GM23338 (cell line): ENCODE results near the gene REM2. TPM values are rescaled to one million over a fixed set of nuclear protein-coding genes. Genes with fewer than 3 reads are reported as not detected.

Source experiments
- ATAC-seq: fragments of 200-7000 bp; cut with Tn5 transposase; 3 replicates; pipeline ENCODE4 v1.9.1; 2020
- DNase-seq: peaks from one replicate; pipeline ENCODE4 v3.0.0-alpha.2; 2015; ENCODE audit warnings: low spot score
- H2AFZ ChIP-seq: fragments of 200-600 bp; sonication (generic); 2 replicates; pipeline ENCODE4 v1.8.0; 2016; ENCODE audit warnings: antibody characterized with exemption, mild to moderate bottlenecking, moderate library complexity
- H3F3A ChIP-seq: fragments of 200-600 bp; sonication (generic); replicated peaks from 2 replicates; pipeline ENCODE4 v1.8.0; 2017; ENCODE audit warnings: antibody characterized with exemption, mixed run types, low read depth
- H3K27ac ChIP-seq: fragments of 200-600 bp; sonication (generic); 2 replicates; pipeline ENCODE4 v1.6.1; 2016; ENCODE audit warnings: low read depth
- H3K27me3 ChIP-seq: fragments of 200-600 bp; sonication (generic); 2 replicates; pipeline ENCODE4 v1.8.0; 2016; ENCODE audit warnings: mild to moderate bottlenecking, mixed run types, moderate library complexity; ENCODE audit not compliant: insufficient read depth
- H3K36me3 ChIP-seq: fragments of 200-600 bp; sonication (generic); 2 replicates; pipeline ENCODE4 v1.8.0; 2016; ENCODE audit warnings: mild to moderate bottlenecking; ENCODE audit not compliant: insufficient read depth
- H3K4me1 ChIP-seq: fragments of 200-600 bp; sonication (generic); 2 replicates; pipeline ENCODE4 v1.8.0; 2016; ENCODE audit warnings: mild to moderate bottlenecking, moderate library complexity; ENCODE audit not compliant: insufficient read depth
- H3K4me2 ChIP-seq: fragments of 200-600 bp; sonication (generic); 2 replicates; pipeline ENCODE4 v1.7.1; 2017; ENCODE audit warnings: mixed run types
- H3K4me3 ChIP-seq: fragments of 200-600 bp; sonication (generic); 2 replicates; pipeline ENCODE4 v1.6.1; 2016; ENCODE audit warnings: mixed run types
- H3K79me2 ChIP-seq: fragments of 200-600 bp; sonication (generic); replicated peaks from 2 replicates; pipeline ENCODE4 v1.8.0; 2017; ENCODE audit warnings: mild to moderate bottlenecking; ENCODE audit not compliant: insufficient read depth
- H3K9me2 ChIP-seq: fragments of 200-600 bp; sonication (generic); 2 replicates; pipeline ENCODE4 v1.8.0; 2017; ENCODE audit not compliant: insufficient read depth
- H4K20me1 ChIP-seq: fragments of 200-600 bp; sonication (generic); replicated peaks from 2 replicates; pipeline ENCODE4 v1.8.0; 2017; ENCODE audit warnings: mild to moderate bottlenecking; ENCODE audit not compliant: insufficient read depth
- H3K27ac Mint-ChIP-seq: 2 replicates; pipeline ENCODE4 v1.8.0; 2020; ENCODE audit warnings: inconsistent platforms, mild to moderate bottlenecking, moderate library complexity, mixed read lengths
- H3K27me3 Mint-ChIP-seq: 3 replicates; pipeline ENCODE4 v1.8.0; 2022; ENCODE audit warnings: low read depth, mild to moderate bottlenecking, moderate library complexity, mixed read lengths, inconsistent platforms; ENCODE audit not compliant: insufficient read depth, poor library complexity
- H3K36me3 Mint-ChIP-seq: 3 replicates; pipeline ENCODE4 v1.8.0; 2021; ENCODE audit warnings: low read depth, mild to moderate bottlenecking, inconsistent platforms, moderate library complexity, mixed read lengths
- H3K4me1 Mint-ChIP-seq: 3 replicates; pipeline ENCODE4 v1.8.0; 2020; ENCODE audit warnings: mild to moderate bottlenecking, inconsistent platforms, mixed read lengths
- H3K4me3 Mint-ChIP-seq: 3 replicates; pipeline ENCODE4 v1.8.0; 2021; ENCODE audit warnings: moderate library complexity, mild to moderate bottlenecking, inconsistent platforms, mixed read lengths
- H3K9me3 Mint-ChIP-seq: 3 replicates; pipeline ENCODE4 v1.8.0; 2020; ENCODE audit warnings: moderate library complexity, mild to moderate bottlenecking, inconsistent platforms, mixed read lengths
- CREB1 ChIP-seq: fragments of 250-450 bp; sonication (Bioruptor Pico); IDR thresholded peaks from 2 replicates; pipeline ENCODE4 v1.5.0; 2020; ENCODE audit warnings: low read depth, mild to moderate bottlenecking, moderate library complexity
- EZH2 ChIP-seq: fragments of 200-600 bp; sonication (generic); IDR thresholded peaks from one replicate; pipeline ENCODE4 v1.8.0; 2017; ENCODE audit warnings: antibody characterized with exemption, mild to moderate bottlenecking, low read depth; ENCODE audit not compliant: unreplicated experiment
- EZH2phosphoT487 ChIP-seq: fragments of 200-600 bp; sonication (generic); IDR thresholded peaks from one replicate; pipeline ENCODE4 v1.8.1; 2018; ENCODE audit warnings: antibody characterized with exemption; ENCODE audit not compliant: unreplicated experiment
- JUNB ChIP-seq: IDR thresholded peaks from one replicate; pipeline ENCODE4 v1.6.1; 2016; ENCODE audit warnings: antibody characterized with exemption; ENCODE audit not compliant: unreplicated experiment
- REST ChIP-seq: IDR thresholded peaks from one replicate; pipeline ENCODE4 v1.6.1; 2018; ENCODE audit warnings: antibody characterized with exemption; ENCODE audit not compliant: unreplicated experiment
- STAT1 ChIP-seq: IDR thresholded peaks from one replicate; pipeline ENCODE4 v1.6.1; 2016; ENCODE audit warnings: antibody characterized with exemption; ENCODE audit not compliant: unreplicated experiment
- ZNF114 ChIP-seq: fragments of 250-450 bp; sonication (Bioruptor Pico); IDR thresholded peaks from 2 replicates; pipeline ENCODE4 v1.5.0; 2020; ENCODE audit warnings: mild to moderate bottlenecking, moderate library complexity
- ZNF331 ChIP-seq: fragments of 250-450 bp; sonication (Bioruptor Pico); IDR thresholded peaks from 2 replicates; pipeline ENCODE4 v1.5.0; 2020; ENCODE audit warnings: low read depth, mild to moderate bottlenecking, moderate library complexity
- ZNF462 ChIP-seq: fragments of 250-450 bp; sonication (Bioruptor Pico); IDR thresholded peaks from 2 replicates; pipeline ENCODE4 v1.5.0; 2020; ENCODE audit warnings: mild to moderate bottlenecking, moderate library complexity
- polyA plus RNA-seq: library from polyadenylated mRNA; unstranded; fragments of >200 nt; fragmentation: Nextera tagmentation; extraction: Ambion mirVana; gene quantifications from 2 replicates; pipeline ENCODE4 v1.2.1, GENCODE V29; 2016
- total RNA-seq: library from RNA; depleted of rRNA; stranded (reverse); fragments of >200 nt; shearing (Covaris generic); gene quantifications from 2 replicates; pipeline ENCODE4 v1.2.3, GENCODE V29; 2014

The REM2 gene
- total and polyA plus RNA-seq, 2 experiments from 2014 or later = 0.31 to 2.9 TPM

- TF ChIP-seq ZNF462 (no peak), JUNB (no peak), STAT1 (no peak), ZNF331 (CRISPR knock-in tag) (no peak), CREB1 (no peak), REST (no peak), EZH2phosphoT487 (no peak)
Measured at GRCh38 chr14:22903742-22904087, 20.7 kb downstream of the REM2 start (continued).

DNA sequence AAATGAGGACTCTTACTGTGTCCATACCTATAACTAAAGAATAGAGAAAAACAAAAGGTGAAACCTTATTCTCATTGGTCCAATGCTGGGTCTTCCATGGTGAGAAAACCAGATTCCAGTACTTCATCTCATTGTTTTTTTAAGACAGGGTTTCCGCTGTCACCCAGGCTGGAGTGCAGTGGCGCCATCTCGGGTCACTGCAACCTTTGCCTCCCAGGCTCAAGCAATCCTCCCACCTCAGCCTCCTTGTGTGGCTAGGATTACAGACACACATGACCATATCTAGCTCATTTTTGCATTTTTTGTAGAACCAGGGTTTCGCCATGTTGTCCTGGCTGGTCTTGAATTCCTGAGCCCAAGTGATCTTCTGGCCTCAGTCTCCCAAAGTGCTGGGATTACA lies 22.6 kb downstream of the REM2 start:
- H3K36me3 ChIP-seq = peaks cover 61% of the 10 kb centered on the region
- H3K79me2 ChIP-seq = no peaks in the 10 kb centered on the region; the same call in 1 of the 2 replicates
- no peak overlapping the region for H3K4me3 Mint-ChIP-seq
- no peaks in the 10 kb centered on the region for H3K4me1 Mint-ChIP-seq
- H3F3A ChIP-seq = peaks cover 17% of the 10 kb centered on the region
- peaks cover 2% of the 10 kb centered on the region for H3K27me3 Mint-ChIP-seq
- DNase-seq (no peak), ATAC-seq (no peak)
- no peak overlapping the region for H2AFZ ChIP-seq
- no peaks in the 10 kb centered on the region for H3K9me2 ChIP-seq
- no peak overlapping the region for H3K4me3 ChIP-seq
- H3K27me3 ChIP-seq = no peaks in the 10 kb centered on the region
- peaks cover 76% of the 10 kb centered on the region for H3K36me3 Mint-ChIP-seq
- H3K4me2 ChIP-seq = no peak overlapping the region
- peaks cover 13% of the 10 kb centered on the region for H4K20me1 ChIP-seq
- no peak overlapping the region for H3K27ac ChIP-seq
- no peaks in the 10 kb centered on the region for H3K9me3 Mint-ChIP-seq
- H3K4me1 ChIP-seq = no peaks in the 10 kb centered on the region
- H3K27ac Mint-ChIP-seq = no peak overlapping the region
- no peak for TF ChIP-seq ZNF114 (CRISPR knock-in tag)
- TF ChIP-seq EZH2phosphoT487 = no peak
- TF ChIP-seq EZH2 = no peak
- no peak for TF ChIP-seq CREB1
- TF ChIP-seq ZNF331 (CRISPR knock-in tag) = no peak
- no peak for TF ChIP-seq REST
